Measurements from ENCODE around the gene P2RX5.

P2RX5 gene

DNA sequence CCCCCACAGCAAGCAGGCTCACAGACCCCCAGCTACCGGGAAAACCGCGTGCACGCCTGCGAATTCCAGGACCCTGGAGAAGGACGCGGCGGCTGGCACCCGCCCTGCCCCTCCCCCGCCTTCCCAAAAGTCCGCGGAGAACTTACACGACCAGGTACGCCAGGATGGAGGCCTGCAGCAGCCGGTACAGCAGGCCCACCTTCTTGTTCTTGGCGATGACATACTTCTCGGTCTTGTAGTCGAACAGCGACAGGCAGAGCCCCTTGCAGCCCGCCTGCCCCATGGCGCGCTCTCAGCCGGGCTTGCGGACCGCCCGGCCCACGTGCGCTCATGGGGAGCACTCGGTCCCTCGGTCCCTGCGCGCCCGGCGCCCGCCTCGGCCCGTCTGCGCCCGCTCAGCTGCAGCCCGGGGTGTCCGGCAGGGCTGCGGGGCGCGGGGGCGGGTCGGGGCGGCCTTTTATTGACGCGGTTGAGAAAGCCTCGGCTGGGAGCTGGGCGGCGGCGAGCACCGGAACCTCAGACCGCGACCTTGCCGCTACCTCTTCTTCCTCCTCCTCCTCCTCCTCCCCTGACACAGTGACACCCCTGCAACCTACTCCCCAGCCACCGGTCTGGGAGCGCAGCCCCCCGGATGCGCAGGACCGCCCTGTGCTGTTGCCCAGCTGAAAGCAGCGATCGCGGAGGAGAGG, at the start of gene P2RX5:
TSS of gene P2RX5 (minus strand) at position 433 of the 689 bp plus-strand sequence. CDS start at position 283, 150 bp downstream.
- no peak for DNase-seq (ENCODE audit: low read depth)
- peak within 1 kb of the TSS; percentile 39 for H3K4me3 ChIP-seq (ENCODE audit: low read depth, low read length)
- in situ Hi-C loops (cut with HindIII; ENCODE audit: low sequenced_read_pairs), result no loop called here
- TF ChIP-seq CTCF (IDR thresholded peaks at IDR 0.05; ENCODE audit: low read depth, low read length, missing control alignments), result no peak

GRCh38 chr17:3745071-3745470, 49.1 kb upstream of the P2RX5 start:
- no peak for TF ChIP-seq CTCF (IDR thresholded peaks at IDR 0.05; ENCODE audit: low read depth, low read length, missing control alignments)
- in situ Hi-C loops (cut with HindIII; ENCODE audit: low sequenced_read_pairs), result no loop called here
- no peak overlapping the region for H3K4me3 ChIP-seq (ENCODE audit: low read depth, low read length)
- DNase-seq (ENCODE audit: low read depth), result no peak

DNA sequence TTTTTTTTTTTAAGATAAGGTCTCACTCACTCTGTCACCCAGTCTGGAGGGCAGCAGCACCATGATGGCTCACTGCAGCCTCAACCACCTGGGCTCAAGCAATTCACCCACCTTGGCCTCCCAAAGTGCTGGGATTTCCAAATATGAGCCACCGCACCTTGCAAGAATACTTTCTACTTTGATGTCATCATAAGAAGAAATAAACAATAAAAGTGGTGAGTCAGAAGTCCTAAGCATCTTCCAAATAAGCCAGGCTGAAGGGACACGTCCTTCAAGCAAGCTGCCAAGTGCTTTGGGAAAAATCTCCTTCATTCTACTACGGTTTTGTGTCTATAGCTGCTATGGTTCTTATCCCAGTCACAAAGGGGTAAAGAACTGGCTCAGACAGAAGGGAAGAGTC, 48.1 kb upstream of the P2RX5 start:
- no peak overlapping the region for H3K4me3 ChIP-seq (ENCODE audit: low read depth, low read length)
- no peak for TF ChIP-seq CTCF (IDR thresholded peaks at IDR 0.05; ENCODE audit: low read depth, low read length, missing control alignments)
- in situ Hi-C loops (cut with HindIII; ENCODE audit: low sequenced_read_pairs), result loop anchor here (5.0 kb wide), 1 partner anchor 63 kb away; no protein-coding TSS in a partner anchor
- no peak for DNase-seq (ENCODE audit: low read depth)

- no peak overlapping the region for H3K4me3 ChIP-seq (ENCODE audit: low read depth, low read length)
- no peak for TF ChIP-seq CTCF (IDR thresholded peaks at IDR 0.05; ENCODE audit: low read depth, low read length, missing control alignments)
- no peak for DNase-seq (ENCODE audit: low read depth)
- in situ Hi-C loops (cut with HindIII; ENCODE audit: low sequenced_read_pairs), result loop anchor here (5.0 kb wide), 1 partner anchor 67 kb away; no protein-coding TSS in a partner anchor
These were observed 44.7 kb upstream of the P2RX5 start for GRCh38 chr17:3740611-3741073.

- no peak for DNase-seq (ENCODE audit: low read depth)
- in situ Hi-C loops (cut with HindIII; ENCODE audit: low sequenced_read_pairs), result loop anchor here (5.0 kb wide), 1 partner anchor 68 kb away; no protein-coding TSS in a partner anchor
- no peak for TF ChIP-seq CTCF (IDR thresholded peaks at IDR 0.05; ENCODE audit: low read depth, low read length, missing control alignments)
These were observed 43.6 kb upstream of the P2RX5 start for GRCh38 chr17:3739422-3740124.

GRCh38 chr17:3738562-3739295, 42.8 kb upstream of the P2RX5 start:
- no peak for DNase-seq (ENCODE audit: low read depth)
- in situ Hi-C loops (cut with HindIII; ENCODE audit: low sequenced_read_pairs), result no loop called here
- H3K4me3 ChIP-seq (ENCODE audit: low read depth, low read length), result no peak overlapping the region
- TF ChIP-seq CTCF (IDR thresholded peaks at IDR 0.05; ENCODE audit: low read depth, low read length, missing control alignments), result no peak

More at GRCh38 chr17:3739422-3740124, 43.6 kb upstream of the P2RX5 start:
- H3K4me3 ChIP-seq (ENCODE audit: low read depth, low read length), result no peak overlapping the region

All from astrocyte of the cerebellum (primary cell).